GM21515 (cell line): Measurements from ENCODE around the gene PLEKHJ1.

Experiments used
- ATAC-seq: cut with Tn5 transposase; IDR thresholded peaks from one replicate; pipeline ENCODE4 v1.9.1; 2021; ENCODE audit not compliant: unreplicated experiment

Gene PLEKHJ1

GRCh38 chr19:2237051-2237868, 1.1 kb upstream of the PLEKHJ1 start:
- ATAC-seq: no peak

- ATAC-seq: peak; percentile 15
Observed at GRCh38 chr19:2236064-2236313, 140 bp downstream of the PLEKHJ1 start.

GRCh38 chr19:2235381-2236063, 607 bp downstream of the PLEKHJ1 start:
- ATAC-seq: peak; percentile 8

GRCh38 chr19:2234996-2235380, 1.1 kb downstream of the PLEKHJ1 start:
- ATAC-seq: no peak

- ATAC-seq: no peak
Observed at GRCh38 chr19:2233601-2234280, 2.4 kb downstream of the PLEKHJ1 start.

GRCh38 chr19:2232286-2233151, 3.6 kb downstream of the PLEKHJ1 start:
- ATAC-seq: no peak

- ATAC-seq: no peak
Observed at GRCh38 chr19:2231621-2232221, 4.4 kb downstream of the PLEKHJ1 start.

GRCh38 chr19:2230807-2231533, 5.2 kb downstream of the PLEKHJ1 start:
- ATAC-seq: no peak

- no peak for ATAC-seq
Observed at GRCh38 chr19:2230033-2230531, 6.0 kb downstream of the PLEKHJ1 start.

- no peak for ATAC-seq
Observed at GRCh38 chr19:2229103-2230032, 6.8 kb downstream of the PLEKHJ1 start.

GRCh38 chr19:2228157-2229030, 7.7 kb downstream of the PLEKHJ1 start:
- no peak for ATAC-seq

GRCh38 chr19:2227415-2228156, 8.5 kb downstream of the PLEKHJ1 start:
- no peak for ATAC-seq

GRCh38 chr19:2226840-2227360, 9.2 kb downstream of the PLEKHJ1 start:
- ATAC-seq: no peak

GRCh38 chr19:2226051-2226839, 9.9 kb downstream of the PLEKHJ1 start:
- ATAC-seq: no peak

GRCh38 chr19:2225415-2226050, 10.6 kb downstream of the PLEKHJ1 start:
- ATAC-seq: no peak
